CD4-positive, alpha-beta memory T cell (primary cell): ENCODE results near the gene MED16. TPM values are rescaled to one million over a fixed set of nuclear protein-coding genes. Genes with fewer than 3 reads are reported as not detected.
A peak's percentile ranks its signal among the peaks of the same experiment; 100 is the strongest.

Source experiments
- CTCF ChIA-PET: fragments of 350-600 bp; sonication (Branson Sonifier 250); formaldehyde crosslinking; loops from one replicate; lab custom pipeline; 2021; ENCODE audit warnings: inconsistent platforms; ENCODE audit not compliant: partially characterized antibody; lab: Charles Lee
- POLR2A ChIA-PET: fragments of 350-600 bp; sonication (Branson Sonifier 250); formaldehyde crosslinking; loops from one replicate; lab custom pipeline; 2021; ENCODE audit not compliant: partially characterized antibody; lab: Charles Lee
- DNase-seq, 5 donors: peaks; one replicate each; pipeline versions ENCODE4 v3.0.0 to v3.0.0-alpha.2; 2020 to 2022; ENCODE audit warnings: mixed read lengths in 1 of 5
- H3K27ac ChIP-seq: one replicate; pipeline ENCODE4 v1.7.0; 2013; ENCODE audit warnings: low read depth, low read length
- H3K27me3 ChIP-seq: 2 replicates; pipeline ENCODE4 v1.7.0; 2013; ENCODE audit warnings: mild to moderate bottlenecking, low read length, moderate library complexity; ENCODE audit not compliant: insufficient read depth
- H3K36me3 ChIP-seq: 2 replicates; pipeline ENCODE4 v1.7.0; 2013; ENCODE audit warnings: mild to moderate bottlenecking, low read length, moderate library complexity; ENCODE audit not compliant: insufficient read depth
- H3K4me1 ChIP-seq: 2 replicates; pipeline ENCODE4 v1.7.0; 2013; ENCODE audit warnings: mild to moderate bottlenecking, low read length, moderate library complexity; ENCODE audit not compliant: insufficient read depth
- H3K4me3 ChIP-seq, 2 donors: one replicate each; pipeline ENCODE4 v1.7.0; 2013; ENCODE audit warnings: low read length in 2 of 2, mild to moderate bottlenecking in 1 of 2
- H3K9me3 ChIP-seq, 2 donors: one replicate each; pipeline ENCODE4 v1.7.0; 2013; ENCODE audit warnings: low read length in 2 of 2, control low read depth in 1 of 2; ENCODE audit not compliant: control insufficient read depth in 1 of 2
- H3K27ac Mint-ChIP-seq, 7 donors: one replicate each; pipeline ENCODE4 v1.8.0; 2020 to 2021; ENCODE audit warnings: mixed read lengths in 7 of 7, mild to moderate bottlenecking in 6 of 7, inconsistent platforms in 3 of 7, moderate library complexity in 3 of 7
- H3K27me3 Mint-ChIP-seq, 2 donors: one replicate each; pipeline ENCODE4 v1.8.0; 2020 to 2021; ENCODE audit warnings: mixed read lengths in 2 of 2
- H3K36me3 Mint-ChIP-seq, 2 donors: one replicate each; pipeline ENCODE4 v1.8.0; 2020 to 2021; ENCODE audit warnings: mixed read lengths in 2 of 2, inconsistent platforms in 1 of 2, mild to moderate bottlenecking in 1 of 2
- H3K4me1 Mint-ChIP-seq, 4 donors: one replicate each; pipeline ENCODE4 v1.8.0; 2020 to 2021; ENCODE audit warnings: mixed read lengths in 4 of 4, mild to moderate bottlenecking in 1 of 4
- H3K4me3 Mint-ChIP-seq, 8 donors: one replicate each; pipeline ENCODE4 v1.8.0; 2020 to 2021; ENCODE audit warnings: mixed read lengths in 8 of 8, mild to moderate bottlenecking in 7 of 8, moderate library complexity in 6 of 8, inconsistent platforms in 3 of 8
- H3K9me3 Mint-ChIP-seq, 8 donors: one replicate each; pipeline ENCODE4 v1.8.0; 2020 to 2021; ENCODE audit warnings: mixed read lengths in 8 of 8, mild to moderate bottlenecking in 5 of 8, inconsistent platforms in 3 of 8, moderate library complexity in 1 of 8
- intact Hi-C: fragments of 100-400 bp; cut with micrococcal nuclease; formaldehyde crosslinking; loops from one replicate; pipeline ENCODE4 v1.15.1; 2023
- polyA plus RNA-seq, 2 donors: library from polyadenylated mRNA; unstranded; fragments of 300-500 nt; fragmentation: Illumina TruSeq; gene quantifications; one replicate each; pipeline ENCODE4 v1.2.3, GENCODE V29; 2021
- total RNA-seq, 2 experiments: library from RNA; stranded (reverse); gene quantifications; one replicate each; pipeline ENCODE4 v1.2.3, GENCODE V29; 2021

Gene MED16
- total and polyA plus RNA-seq, 4 experiments from 2014 or later: 48.6 to 125 (median 70.0) TPM

DNA sequence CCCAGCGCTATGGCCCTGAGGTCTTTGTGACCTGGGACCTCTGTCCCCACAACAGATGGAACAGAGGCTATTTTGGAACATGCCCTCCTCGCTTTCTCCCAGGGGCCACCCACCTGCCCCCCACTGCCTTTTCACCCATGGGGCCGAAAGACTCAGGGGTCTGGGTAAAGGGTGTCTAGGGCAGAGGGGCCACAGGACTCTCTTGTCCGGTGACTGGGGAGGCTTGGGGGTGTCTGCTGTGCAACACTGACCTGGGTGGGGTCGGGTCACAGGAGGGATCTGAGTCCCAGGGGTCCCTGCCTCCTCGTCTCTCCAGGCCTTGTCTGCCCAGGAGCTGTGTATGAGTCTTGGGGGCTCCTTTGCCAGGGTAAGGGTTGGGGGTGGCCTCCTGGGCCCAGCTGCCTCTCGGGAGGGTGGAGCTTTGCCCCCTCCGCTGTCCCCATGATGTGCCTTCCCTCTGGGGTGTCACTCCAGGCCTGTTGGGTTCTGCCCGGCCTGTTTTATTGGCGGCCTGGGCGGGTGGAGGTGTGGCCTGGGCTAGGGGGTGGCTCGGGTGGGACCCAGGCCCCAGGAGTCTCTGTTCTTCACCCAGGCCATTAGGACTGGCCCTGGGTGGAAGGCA lies 34.9 kb upstream of the MED16 start:
- Histone ChIP-seq H3K27me3 (no peaks in the 10 kb centered on the region), H3K9me3 (no peaks in the 10 kb centered on the region), H3K36me3 (no peaks in the 10 kb centered on the region), H3K4me3 (no peak overlapping the region), H3K27ac (no peak overlapping the region), H3K4me1 (peaks cover 26% of the 10 kb centered on the region)
- intact Hi-C loops: loop anchor here (10.0 kb wide), 1 partner anchor 167 kb away; the partner anchor contains the start of gene POLR2E
- Mint-ChIP-seq H3K27ac (peak overlapping the region in 2 of 7 donors; percentile 11 to 56), H3K4me3 (peak overlapping the region in 5 of 8 donors; percentile 10 to 61 (median 17)), H3K27me3 (no peaks in the 10 kb centered on the region), H3K9me3 (no peaks in the 10 kb centered on the region), H3K36me3 (peaks cover 0 to 1% of the 10 kb centered on the region in 2 donors), H3K4me1 (peaks cover 2 to 18% (median 7%) of the 10 kb centered on the region in 4 donors)
- CTCF ChIA-PET: interaction anchor here (1.0 kb wide), 1 partner anchor 64 kb away, joined by 4 read pairs; no protein-coding TSS in a partner anchor
- POLR2A ChIA-PET: interaction anchor here (1.7 kb wide), 1 partner anchor 56 kb away, joined by 4 read pairs; the partner anchor contains the start of gene WDR18
- no peak for DNase-seq

GRCh38 chr19:927351-927779 lies 34.4 kb upstream of the MED16 start:
- no peak overlapping the region for H3K27ac ChIP-seq
- H3K27me3 ChIP-seq: no peaks in the 10 kb centered on the region
- H3K4me1 ChIP-seq: peaks cover 21% of the 10 kb centered on the region
- Mint-ChIP-seq H3K36me3 (no peaks in the 10 kb centered on the region), H3K27ac (peak overlapping the region in 1 of 7 donors; percentile 56), H3K4me3 (peak overlapping the region in 5 of 8 donors; percentile 12 to 61 (median 31)), H3K9me3 (no peaks in the 10 kb centered on the region), H3K4me1 (peaks cover 0 to 14% (median 5%) of the 10 kb centered on the region in 4 donors), H3K27me3 (no peaks in the 10 kb centered on the region)
- peak overlapping the region in 1 of 2 donors; percentile 60 for H3K4me3 ChIP-seq
- no peaks in the 10 kb centered on the region for H3K36me3 ChIP-seq
- POLR2A ChIA-PET: interaction anchor here (1.0 to 1.7 kb wide), 2 partner anchors 16 to 57 kb away, joined by 3 to 4 read pairs; partner anchors contain the start of gene WDR18
- intact Hi-C loops: loop anchor here (10.0 kb wide), 1 partner anchor 167 kb away; the partner anchor contains the start of gene POLR2E
- CTCF ChIA-PET: interaction anchor here (0.9 to 1.0 kb wide), 2 partner anchors 49 to 64 kb away, joined by 4 read pairs; no protein-coding TSS in a partner anchor
- no peak for DNase-seq
- H3K9me3 ChIP-seq: no peaks in the 10 kb centered on the region

- H3K4me3 Mint-ChIP-seq: peak overlapping the region; percentile 79 to 88 (median 84)
- no peaks in the 10 kb centered on the region for H3K36me3 ChIP-seq
- H3K4me3 ChIP-seq: peak overlapping the region in 1 of 2 donors; percentile 60
- no peaks in the 10 kb centered on the region for H3K9me3 Mint-ChIP-seq
- H3K27ac ChIP-seq: peak overlapping the region; percentile 21
- H3K4me1 Mint-ChIP-seq: peaks cover 2 to 12% (median 5%) of the 10 kb centered on the region in 4 donors
- ChIA-PET CTCF (interaction anchor here (0.9 to 1.0 kb wide), 2 partner anchors 50 to 63 kb away, joined by 4 read pairs; no protein-coding TSS in a partner anchor), POLR2A (interaction anchor here (1.0 to 1.7 kb wide), 2 partner anchors 16 to 57 kb away, joined by 3 to 4 read pairs; partner anchors contain the start of gene WDR18)
- intact Hi-C loops: loop anchor here (10.0 kb wide), 1 partner anchor 168 kb away; the partner anchor contains the start of gene POLR2E
- no peak for DNase-seq
- no peaks in the 10 kb centered on the region for H3K9me3 ChIP-seq
- peaks cover 15% of the 10 kb centered on the region for H3K4me1 ChIP-seq
- no peaks in the 10 kb centered on the region for H3K27me3 ChIP-seq
- H3K36me3 Mint-ChIP-seq: no peaks in the 10 kb centered on the region
- peak overlapping the region in 4 of 7 donors; percentile 23 to 78 (median 54) for H3K27ac Mint-ChIP-seq
- H3K27me3 Mint-ChIP-seq: no peaks in the 10 kb centered on the region
Measured at GRCh38 chr19:926589-927350, 33.8 kb upstream of the MED16 start.

DNA sequence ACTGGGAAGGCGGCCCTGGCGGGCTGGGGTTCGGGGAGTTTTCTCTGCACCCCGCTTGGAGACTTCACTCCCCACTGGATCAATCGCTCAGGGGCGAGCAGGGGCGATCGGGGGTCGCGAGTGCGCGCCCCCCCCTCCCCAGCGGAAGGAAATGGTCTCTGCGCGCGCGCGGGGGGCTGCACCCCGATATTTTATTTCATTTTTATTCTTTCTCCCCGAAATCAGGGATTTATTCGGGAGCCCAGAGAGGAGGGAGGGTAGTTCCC lies 33.3 kb upstream of the MED16 start:
- peaks cover 17% of the 10 kb centered on the region for H3K4me1 ChIP-seq
- H3K36me3 ChIP-seq: no peaks in the 10 kb centered on the region
- Mint-ChIP-seq H3K9me3 (peaks cover 0 to 3% (median 0%) of the 10 kb centered on the region in 8 donors), H3K4me3 (peak overlapping the region; percentile 72 to 84 (median 76)), H3K36me3 (no peaks in the 10 kb centered on the region), H3K27me3 (no peaks in the 10 kb centered on the region), H3K4me1 (peaks cover 6 to 16% (median 9%) of the 10 kb centered on the region in 4 donors), H3K27ac (peak overlapping the region in 1 of 7 donors; percentile 44)
- no peaks in the 10 kb centered on the region for H3K27me3 ChIP-seq
- POLR2A ChIA-PET: interaction anchor here (1.0 to 1.7 kb wide), 2 partner anchors 17 to 58 kb away, joined by 3 to 4 read pairs; partner anchors contain the start of gene WDR18
- CTCF ChIA-PET: interaction anchor here (0.9 kb wide), 1 partner anchor 50 kb away, joined by 4 read pairs; no protein-coding TSS in a partner anchor
- peak overlapping the region; percentile 21 for H3K27ac ChIP-seq
- intact Hi-C loops: loop anchor here (10.0 kb wide), 1 partner anchor 169 kb away; the partner anchor contains the start of gene POLR2E
- peak overlapping the region in 1 of 2 donors; percentile 60 for H3K4me3 ChIP-seq
- no peak for DNase-seq
- H3K9me3 ChIP-seq: no peaks in the 10 kb centered on the region

GRCh38 chr19:925526-926322 lies 32.7 kb upstream of the MED16 start, which contains the start of gene ARID3A:
TSS of gene ARID3A (plus strand) at chr19:926035. CDS start at chr19:929529, 3,494 bp downstream.
- DNase-seq: peak; percentile 73 to 85 (median 78)
- H3K27ac Mint-ChIP-seq: peak within 1 kb of the TSS in 6 of 7 donors; percentile 37 to 88 (median 72)
- H3K27ac ChIP-seq: peak within 1 kb of the TSS; percentile 64
- ChIA-PET POLR2A (interaction anchor here (1.0 to 7.9 kb wide), 4 partner anchors 33 to 141 kb away, joined by 3 to 88 read pairs (median 6); partner anchors contain the start of genes ARHGAP45, MED16, RNU6-9 and WDR18), CTCF (interaction anchor here (6.1 to 8.2 kb wide), 2 partner anchors 56 to 61 kb away, joined by 118 to 119 read pairs; partner anchors contain the start of gene WDR18)
- no peaks in the 10 kb centered on the region for H3K27me3 ChIP-seq
- intact Hi-C loops: loop anchor here (1.0 to 10.0 kb wide), 5 partner anchors 15 to 316 kb away; partner anchors contain the start of genes ATP5F1D, POLR2E and WDR18
- H3K9me3 Mint-ChIP-seq: peaks cover 0 to 5% (median 0%) of the 10 kb centered on the region in 8 donors
- peak within 1 kb of the TSS; percentile 47 to 91 for H3K4me3 ChIP-seq
- H3K36me3 ChIP-seq: no peaks in the 10 kb centered on the region
- peaks cover 0 to under 1% of the 10 kb centered on the region in 2 donors for H3K27me3 Mint-ChIP-seq
- peaks cover 8 to 21% (median 13%) of the 10 kb centered on the region in 4 donors for H3K4me1 Mint-ChIP-seq
- peaks cover 0 to under 1% of the 10 kb centered on the region in 2 donors for H3K36me3 Mint-ChIP-seq
- peak within 1 kb of the TSS; percentile 80 to 88 (median 84) for H3K4me3 Mint-ChIP-seq
- no peaks in the 10 kb centered on the region for H3K9me3 ChIP-seq
- H3K4me1 ChIP-seq: peaks cover 22% of the 10 kb centered on the region
